Measurements from ENCODE around the gene C1orf174.

DNA sequence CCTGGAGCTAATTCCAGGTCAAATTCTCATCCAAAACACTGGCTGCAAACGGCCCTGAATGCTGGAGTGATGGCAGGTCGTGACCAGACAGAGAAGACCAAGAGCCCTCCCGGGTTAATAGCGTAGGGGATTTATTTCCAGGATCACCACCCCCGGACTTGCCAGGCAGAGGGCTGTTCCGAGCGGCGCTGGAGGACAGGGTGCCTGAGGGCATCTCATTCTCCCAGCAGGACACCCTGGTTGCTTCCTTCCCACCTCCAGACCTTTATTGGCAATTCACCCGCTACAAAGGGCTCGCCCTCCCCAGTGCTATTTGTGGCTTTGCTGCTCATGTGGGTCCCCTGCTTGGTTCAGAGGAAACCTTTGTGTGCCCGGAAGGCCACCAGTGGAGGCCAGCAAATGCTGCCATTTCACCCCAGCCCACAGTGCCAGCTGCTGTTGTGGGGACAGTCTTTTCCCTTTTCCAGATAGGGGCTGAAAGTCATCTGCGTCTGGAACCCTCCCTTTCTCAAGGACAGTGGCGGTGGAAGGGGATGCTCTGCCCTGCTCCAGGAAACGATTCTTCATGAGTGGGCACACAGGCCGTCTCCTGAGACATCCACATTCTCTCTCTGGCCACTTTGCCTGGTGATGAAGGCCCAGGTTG, 19.0 kb upstream of the C1orf174 start:
- TF ChIP-seq, protein P1, sequence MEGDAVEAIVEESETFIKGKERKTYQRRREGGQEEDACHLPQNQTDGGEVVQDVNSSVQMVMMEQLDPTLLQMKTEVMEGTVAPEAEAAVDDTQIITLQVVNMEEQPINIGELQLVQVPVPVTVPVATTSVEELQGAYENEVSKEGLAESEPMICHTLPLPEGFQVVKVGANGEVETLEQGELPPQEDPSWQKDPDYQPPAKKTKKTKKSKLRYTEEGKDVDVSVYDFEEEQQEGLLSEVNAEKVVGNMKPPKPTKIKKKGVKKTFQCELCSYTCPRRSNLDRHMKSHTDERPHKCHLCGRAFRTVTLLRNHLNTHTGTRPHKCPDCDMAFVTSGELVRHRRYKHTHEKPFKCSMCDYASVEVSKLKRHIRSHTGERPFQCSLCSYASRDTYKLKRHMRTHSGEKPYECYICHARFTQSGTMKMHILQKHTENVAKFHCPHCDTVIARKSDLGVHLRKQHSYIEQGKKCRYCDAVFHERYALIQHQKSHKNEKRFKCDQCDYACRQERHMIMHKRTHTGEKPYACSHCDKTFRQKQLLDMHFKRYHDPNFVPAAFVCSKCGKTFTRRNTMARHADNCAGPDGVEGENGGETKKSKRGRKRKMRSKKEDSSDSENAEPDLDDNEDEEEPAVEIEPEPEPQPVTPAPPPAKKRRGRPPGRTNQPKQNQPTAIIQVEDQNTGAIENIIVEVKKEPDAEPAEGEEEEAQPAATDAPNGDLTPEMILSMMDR (conservative IDR thresholded peaks at IDR 0.05; ENCODE audit: low read depth, low read length): no peak
- no peak for TF ChIP-seq CEBPB (IDR thresholded peaks at IDR 0.05; ENCODE audit: low read depth, low read length)
- TF ChIP-seq POLR2A (IDR thresholded peaks at IDR 0.05; ENCODE audit: low read depth, low read length): no peak
- TF ChIP-seq MAZ (IDR thresholded peaks at IDR 0.05; ENCODE audit: borderline replicate concordance, low read depth, low read length): no peak
- no peak for TF ChIP-seq RAD21 (IDR thresholded peaks at IDR 0.05; ENCODE audit: low read length)
- no peak for TF ChIP-seq RFX5 (IDR thresholded peaks at IDR 0.05; ENCODE audit: low read depth, low read length)
- TF ChIP-seq MXI1 (IDR thresholded peaks at IDR 0.05; ENCODE audit: borderline replicate concordance, low read depth, low read length): no peak
- TF ChIP-seq BHLHE40 (IDR thresholded peaks at IDR 0.05; ENCODE audit: low read depth, low read length): no peak
- no peak for TF ChIP-seq MAFK (IDR thresholded peaks at IDR 0.05; ENCODE audit: low read depth, low read length)
- no peak for TF ChIP-seq SMC3 (IDR thresholded peaks at IDR 0.05; ENCODE audit: low read depth, low read length)
- no peak for TF ChIP-seq FOS (IDR thresholded peaks at IDR 0.05; ENCODE audit: low read depth, low read length)

Measured in IMR-90 (cell line).